Neural progenitor cell (in vitro differentiated cells): ENCODE data around the gene MYO16.

Experiments used
- CTCF ChIP-seq: fragments of 200-600 bp; sonication (generic); IDR thresholded peaks from 2 replicates; pipeline ENCODE4 v1.5.1; 2017; ENCODE audit warnings: antibody characterized with exemption, mild to moderate bottlenecking
- EZH2 ChIP-seq: fragments of 200-600 bp; sonication (generic); IDR thresholded peaks from 2 replicates; pipeline ENCODE4 v1.6.1; 2017; ENCODE audit warnings: antibody characterized with exemption, mild to moderate bottlenecking, moderate library complexity

DNA sequence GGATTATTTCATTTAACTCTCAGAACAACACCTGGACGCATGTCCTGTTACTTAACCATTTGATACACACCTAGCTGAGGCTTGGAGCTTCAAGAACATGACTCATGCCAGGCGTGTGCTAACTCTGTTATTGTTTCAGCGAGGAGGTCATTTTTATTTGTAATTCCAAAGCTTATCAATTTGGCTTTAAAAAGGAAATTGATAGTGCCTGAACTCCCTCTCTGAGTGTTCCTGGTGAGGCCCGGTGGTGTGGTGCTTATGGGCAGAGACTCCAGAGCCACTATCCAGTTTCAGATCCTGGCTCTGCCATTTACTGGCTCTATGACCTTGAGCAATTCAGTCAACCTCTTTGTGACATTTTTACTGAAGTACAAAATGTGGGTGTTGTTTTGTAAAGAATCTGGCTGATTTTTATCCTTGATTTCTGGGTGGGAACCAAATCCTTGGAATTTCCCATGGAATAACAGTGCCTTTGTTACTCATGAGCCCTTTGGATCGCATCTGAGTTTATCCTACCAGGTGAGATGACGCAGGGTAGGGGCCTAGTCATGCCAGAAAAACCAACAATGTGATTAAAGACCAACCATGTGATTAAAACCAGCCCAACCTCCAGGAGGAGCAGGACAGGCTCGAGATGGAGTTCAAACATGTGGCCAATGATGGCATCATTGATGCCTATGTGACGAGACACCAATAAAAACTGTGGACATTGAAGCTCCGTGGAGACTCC lies 198.8 kb downstream of the MYO16 start:
- TF ChIP-seq CTCF = no peak
- TF ChIP-seq EZH2 = no peak
